ENCODE results near the gene CEP83.

DNA sequence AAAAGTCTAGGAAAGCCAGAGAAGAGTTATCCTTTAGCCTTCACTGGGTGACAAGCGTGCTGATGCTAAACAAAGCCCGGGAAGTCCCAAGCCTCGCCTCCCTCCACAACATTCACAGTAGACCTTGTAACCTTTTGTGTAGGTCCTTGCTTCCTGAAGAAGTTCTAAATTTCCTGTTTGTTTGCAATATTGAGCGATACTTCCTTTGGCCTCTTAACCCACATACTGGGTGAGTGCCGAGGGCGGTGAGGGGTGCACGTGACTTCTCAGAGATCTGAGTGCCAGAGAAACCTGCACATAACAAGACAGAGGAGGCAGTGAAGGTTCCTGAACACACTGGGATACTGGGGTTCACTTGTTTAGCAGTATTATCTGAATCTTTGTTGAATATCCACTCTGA lies 177.0 kb downstream of the CEP83 start:
- TF ChIP-seq GATA3 (IDR thresholded peaks at IDR 0.05; ENCODE audit: low read depth, low read length) (no peak), GATA2 (IDR thresholded peaks at IDR 0.05; ENCODE audit: low read depth, low read length) (no peak)
